ENCODE measurements around the gene PPP1R26. TPM values are rescaled to one million over a fixed set of nuclear protein-coding genes. Genes with fewer than 3 reads are reported as not detected.

The PPP1R26 gene
- total and polyA plus RNA-seq, 4 donors = 9.3 to 29.6 (median 18.3) TPM

- no peaks in the 10 kb centered on the region for H3K27me3 ChIP-seq (ENCODE audit: control insufficient read depth in 3 of 3, insufficient read depth in 3 of 3, low read length in 2 of 3)
- no peak for ATAC-seq (ENCODE audit: insufficient read depth, low FRiP score)
- peaks cover 0 to 1% (median 0%) of the 10 kb centered on the region in 4 donors for H3K36me3 ChIP-seq (ENCODE audit: control insufficient read depth in 4 of 4, insufficient read depth in 4 of 4, low read length in 4 of 4)
- no peaks in the 10 kb centered on the region for H3K9me3 ChIP-seq (ENCODE audit: control insufficient read depth in 4 of 4, insufficient read depth in 3 of 4, low read length in 3 of 4)
- WGBS, 2 donors = 74 to 78% methylated on average over 10 of the region's 10 CpGs
- DNase-seq = peak in 2 of 3 donors; percentile 48 to 71
- peaks cover 0 to 33% (median 3%) of the 10 kb centered on the region in 5 donors for H3K4me1 ChIP-seq (ENCODE audit: control insufficient read depth in 5 of 5, insufficient read depth in 5 of 5, low read length in 5 of 5)
- no peak overlapping the region for H3K9ac ChIP-seq (ENCODE audit: insufficient read depth in 1 of 2, low read length in 2 of 2)
- TF ChIP-seq CTCF (IDR thresholded peaks at IDR 0.05; ENCODE audit: control extremely low read depth, extremely low read depth) = no peak
- no peak overlapping the region for H3K4me3 ChIP-seq
- no peak overlapping the region for H3K27ac ChIP-seq (ENCODE audit: low read depth in 1 of 2, low read length in 1 of 2)
Measured at GRCh38 chr9:135478191-135478590, 1.4 kb upstream of the PPP1R26 start.

GRCh38 chr9:135478829-135479468 lies 633 bp upstream of the PPP1R26 start:
- H3K36me3 ChIP-seq (ENCODE audit: control insufficient read depth in 4 of 4, insufficient read depth in 4 of 4, low read length in 4 of 4) = peaks cover 0 to 9% (median 3%) of the 10 kb centered on the region in 4 donors
- no peak overlapping the region for H3K9ac ChIP-seq (ENCODE audit: insufficient read depth in 1 of 2, low read length in 2 of 2)
- H3K27me3 ChIP-seq (ENCODE audit: control insufficient read depth in 3 of 3, insufficient read depth in 3 of 3, low read length in 2 of 3) = no peaks in the 10 kb centered on the region
- H3K27ac ChIP-seq (ENCODE audit: low read depth in 1 of 2, low read length in 1 of 2) = peak overlapping the region; percentile 67 to 89
- WGBS, 2 donors = 2% methylated on average over 50 to 64 of the region's 64 CpGs
- no peaks in the 10 kb centered on the region for H3K9me3 ChIP-seq (ENCODE audit: control insufficient read depth in 4 of 4, insufficient read depth in 3 of 4, low read length in 3 of 4)
- H3K4me1 ChIP-seq (ENCODE audit: control insufficient read depth in 5 of 5, insufficient read depth in 5 of 5, low read length in 5 of 5) = peaks cover 0 to 33% (median 3%) of the 10 kb centered on the region in 5 donors
- ATAC-seq (ENCODE audit: insufficient read depth, low FRiP score) = peak; percentile 43
- H3K4me3 ChIP-seq = peak overlapping the region; percentile 62
- peak; percentile 47 to 69 (median 48) for DNase-seq
- no peak for TF ChIP-seq CTCF (IDR thresholded peaks at IDR 0.05; ENCODE audit: control extremely low read depth, extremely low read depth)

GRCh38 chr9:135480071-135480939 lies 723 bp downstream of the PPP1R26 start:
- DNase-seq (peak; percentile 56 to 60 (median 57)), ATAC-seq (ENCODE audit: insufficient read depth, low FRiP score) (peak; percentile 36)
- no peaks in the 10 kb centered on the region for H3K27me3 ChIP-seq (ENCODE audit: control insufficient read depth in 3 of 3, insufficient read depth in 3 of 3, low read length in 2 of 3)
- peaks cover 0 to 21% (median 14%) of the 10 kb centered on the region in 4 donors for H3K36me3 ChIP-seq (ENCODE audit: control insufficient read depth in 4 of 4, insufficient read depth in 4 of 4, low read length in 4 of 4)
- 1% methylated on average over 47 to 76 of the region's 76 CpGs for WGBS, 2 donors
- H3K4me3 ChIP-seq = peak overlapping the region; percentile 60
- no peak for TF ChIP-seq CTCF (IDR thresholded peaks at IDR 0.05; ENCODE audit: control extremely low read depth, extremely low read depth)
- H3K9me3 ChIP-seq (ENCODE audit: control insufficient read depth in 4 of 4, insufficient read depth in 3 of 4, low read length in 3 of 4) = no peaks in the 10 kb centered on the region
- H3K9ac ChIP-seq (ENCODE audit: insufficient read depth in 1 of 2, low read length in 2 of 2) = peak overlapping the region in 1 of 2 donors; percentile 25
- H3K27ac ChIP-seq (ENCODE audit: low read depth in 1 of 2, low read length in 1 of 2) = peak overlapping the region; percentile 57 to 64
- H3K4me1 ChIP-seq (ENCODE audit: control insufficient read depth in 5 of 5, insufficient read depth in 5 of 5, low read length in 5 of 5) = peaks cover 0 to 24% (median 3%) of the 10 kb centered on the region in 5 donors

All from lung (tissue), 12 donors.